ACHN (cell line): ENCODE data around the gene ANO7.

Experiments
- DNase-seq: peaks from one replicate; pipeline ENCODE4 v3.0.0-alpha.2; 2015
- in situ Hi-C: cut with HindIII; loops from 2 replicates; pipeline ENCODE4 v1.10.0; 2017; ENCODE audit warnings: low sequenced_read_pairs, low pct_ligation_motif_present, low pct_unique_long_range_greater_than_20kb

ANO7 gene

DNA sequence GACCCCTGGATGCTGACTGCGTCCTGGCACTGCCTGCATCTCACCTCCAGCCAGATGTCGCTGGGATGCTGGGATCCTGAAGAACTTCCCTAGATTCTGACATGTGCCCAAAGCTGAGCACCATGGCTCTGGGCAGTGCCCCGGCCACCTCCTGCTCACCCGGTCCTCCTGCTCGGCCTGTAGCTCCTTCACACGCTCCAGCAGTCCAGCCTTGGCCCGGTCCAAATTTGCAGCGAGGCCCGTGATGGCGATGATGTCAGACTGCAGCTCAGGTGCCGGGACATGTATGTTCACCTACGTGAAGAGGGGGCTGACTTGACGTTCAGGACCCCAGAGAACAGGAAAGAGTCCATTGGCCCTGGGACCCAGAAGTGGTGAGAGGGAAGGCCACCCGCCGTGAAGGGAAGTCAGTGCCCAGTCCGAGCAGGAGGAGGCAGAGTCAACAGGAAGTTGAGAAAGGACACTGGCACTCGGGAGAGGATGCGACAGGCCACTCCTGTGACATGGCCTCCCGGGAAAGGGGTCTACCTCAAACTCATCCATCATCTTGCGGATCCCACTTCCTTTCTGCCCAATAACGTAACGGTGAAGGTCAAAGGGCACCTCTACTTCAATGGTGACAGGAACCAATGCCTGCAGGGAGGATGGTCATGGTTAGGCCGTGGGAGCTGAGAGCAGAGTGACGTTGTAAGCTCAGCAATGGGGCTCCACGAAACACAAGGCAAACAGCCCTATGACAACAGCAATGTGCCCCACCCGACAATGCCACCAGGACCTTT, 46.7 kb downstream of the ANO7 start:
- no peak for DNase-seq
- in situ Hi-C loops = no loop called here

DNA sequence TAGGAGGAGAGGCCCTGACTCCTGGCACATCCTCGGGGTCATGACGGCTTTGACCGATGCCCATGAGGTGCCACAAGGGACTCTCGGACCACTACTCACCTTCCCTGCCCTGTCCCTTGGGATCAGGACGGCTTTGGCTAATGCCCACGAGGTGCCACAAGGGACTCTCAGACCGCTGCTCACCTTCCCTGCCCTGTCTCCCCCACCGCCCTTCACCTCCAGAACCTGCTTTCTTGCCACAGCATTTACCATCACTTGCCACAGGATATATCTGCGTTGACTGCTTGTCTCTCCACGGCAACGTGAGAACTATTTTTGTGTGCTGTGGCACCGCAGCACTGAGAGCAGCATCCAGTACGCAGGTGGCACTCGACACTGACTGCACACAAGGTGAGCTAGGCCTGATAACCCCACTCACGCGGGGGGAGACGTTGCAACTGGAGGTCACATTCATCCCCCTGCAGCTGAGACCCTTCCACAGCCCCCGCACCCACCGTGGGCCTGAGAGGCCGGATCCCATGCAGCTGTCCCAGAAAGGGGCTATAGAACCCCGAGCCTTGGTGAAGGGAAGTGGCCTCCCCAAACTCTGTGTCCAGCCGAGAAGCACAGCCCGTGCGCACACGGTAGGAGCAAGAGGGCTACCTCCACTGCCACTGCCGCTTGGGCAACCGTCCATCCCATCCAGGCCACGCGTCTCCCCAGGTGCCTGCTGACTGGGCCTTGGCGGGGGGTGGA, 47.5 kb downstream of the ANO7 start:
- in situ Hi-C loops = no loop called here
- no peak for DNase-seq

DNA sequence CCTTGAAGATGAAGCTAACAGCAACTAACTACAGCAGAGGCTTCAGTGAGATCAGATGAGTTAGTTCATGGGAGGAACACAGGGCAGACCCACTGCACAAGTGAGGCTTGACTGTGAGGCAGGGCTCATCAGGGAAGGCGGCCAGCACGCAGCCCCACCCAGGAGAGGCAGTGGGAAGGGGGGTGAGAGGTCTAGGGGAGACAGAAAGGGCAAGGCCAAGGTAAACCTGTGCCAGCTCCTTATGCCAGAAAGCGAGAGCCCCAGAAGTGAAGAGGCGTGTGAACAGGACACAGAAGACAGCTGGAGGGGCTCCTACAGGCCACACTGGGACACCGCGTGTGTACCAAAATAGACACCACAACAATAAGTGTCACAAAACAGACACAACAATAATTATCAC, 48.6 kb downstream of the ANO7 start:
- in situ Hi-C loops = no loop called here
- DNase-seq = no peak

GRCh38 chr2:241237949-241238371, 49.5 kb downstream of the ANO7 start:
- DNase-seq = no peak
- in situ Hi-C loops = no loop called here

- no peak for DNase-seq
- in situ Hi-C loops = no loop called here
Measured at GRCh38 chr2:241238693-241239198, 50.3 kb downstream of the ANO7 start.

DNA sequence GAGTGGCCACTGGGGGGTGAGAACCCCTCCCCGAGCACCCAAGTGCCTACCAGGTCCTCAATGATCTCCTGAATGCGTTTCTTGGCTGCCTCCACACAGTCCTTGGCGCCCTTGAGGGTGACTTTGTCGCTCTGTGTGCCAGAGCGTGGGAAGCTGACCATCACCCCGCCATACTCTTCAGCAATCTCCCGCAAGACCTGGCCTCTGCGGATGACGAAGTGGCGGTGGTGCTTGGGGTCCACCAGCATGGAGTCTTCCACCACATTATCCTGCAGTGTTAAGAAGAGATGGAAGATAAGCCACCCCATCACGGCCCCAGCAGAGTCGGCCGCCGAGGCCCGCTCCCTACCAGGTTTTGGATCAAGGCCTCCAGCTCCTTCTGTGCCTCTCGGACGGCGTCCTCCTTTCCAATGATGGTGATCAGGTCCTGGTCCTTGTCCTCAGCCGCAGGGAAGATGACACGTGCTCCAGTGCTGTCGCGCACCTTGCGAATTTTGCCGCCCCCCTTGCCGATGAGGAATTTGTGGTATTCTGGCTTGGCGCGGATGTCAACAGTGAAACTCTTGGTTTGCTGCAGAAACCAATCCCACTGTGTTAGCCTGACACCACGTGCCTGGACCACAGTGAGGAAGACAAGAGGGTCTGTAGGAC, 51.2 kb downstream of the ANO7 start:
- in situ Hi-C loops = no loop called here
- DNase-seq = no peak

DNA sequence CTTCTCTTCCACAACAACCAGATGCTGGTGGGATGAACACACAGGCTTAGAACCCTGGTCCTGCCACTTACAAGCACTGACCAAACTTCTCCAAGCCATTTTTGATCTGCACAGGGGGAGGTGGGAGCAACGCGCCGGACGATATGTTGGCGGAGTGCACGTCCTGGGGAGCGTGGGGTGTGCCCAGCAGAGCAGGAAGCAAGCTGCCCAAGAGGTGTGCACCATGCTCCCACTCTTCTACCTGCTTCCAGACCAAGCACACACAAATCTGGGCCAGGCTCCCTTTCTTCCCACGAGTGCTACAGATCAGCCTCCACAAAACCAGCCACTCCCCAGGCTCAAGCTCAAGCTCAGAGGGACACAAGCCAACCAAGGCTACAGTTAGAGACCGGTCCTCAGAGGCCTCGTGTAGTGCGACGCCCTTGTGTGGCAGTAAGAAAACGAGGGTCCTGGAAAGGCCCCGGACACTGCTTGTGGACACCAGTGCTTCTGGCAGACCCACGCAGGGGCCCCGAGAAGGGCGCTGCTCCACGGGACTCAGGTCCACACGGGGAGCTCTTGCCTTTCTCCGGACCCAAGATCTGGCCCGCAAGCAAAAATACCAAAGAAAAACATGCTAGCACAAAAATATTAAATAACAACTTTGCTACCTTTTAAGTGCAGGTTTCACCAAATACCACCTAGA, 52.0 kb downstream of the ANO7 start:
- in situ Hi-C loops = no loop called here
- no peak for DNase-seq

DNA sequence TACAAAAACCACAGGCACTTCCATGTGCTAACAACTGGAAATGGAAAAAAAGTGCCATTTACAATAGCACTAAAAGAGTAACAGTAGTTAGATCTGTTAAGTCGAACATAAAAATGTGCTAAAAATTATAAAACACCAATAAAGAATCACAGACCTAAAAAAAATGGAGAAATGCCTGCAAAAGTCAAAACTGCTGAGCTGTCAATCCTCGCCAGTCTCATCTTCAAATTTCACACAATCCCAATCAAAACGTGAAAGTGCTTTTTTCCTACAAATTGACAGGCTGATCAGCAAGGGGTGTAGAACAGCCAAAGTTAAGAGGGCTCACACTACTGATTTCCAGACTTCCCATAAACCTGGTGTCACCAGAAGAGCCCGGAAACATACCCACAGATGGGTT, 53.2 kb downstream of the ANO7 start:
- in situ Hi-C loops = no loop called here
- DNase-seq = no peak

DNA sequence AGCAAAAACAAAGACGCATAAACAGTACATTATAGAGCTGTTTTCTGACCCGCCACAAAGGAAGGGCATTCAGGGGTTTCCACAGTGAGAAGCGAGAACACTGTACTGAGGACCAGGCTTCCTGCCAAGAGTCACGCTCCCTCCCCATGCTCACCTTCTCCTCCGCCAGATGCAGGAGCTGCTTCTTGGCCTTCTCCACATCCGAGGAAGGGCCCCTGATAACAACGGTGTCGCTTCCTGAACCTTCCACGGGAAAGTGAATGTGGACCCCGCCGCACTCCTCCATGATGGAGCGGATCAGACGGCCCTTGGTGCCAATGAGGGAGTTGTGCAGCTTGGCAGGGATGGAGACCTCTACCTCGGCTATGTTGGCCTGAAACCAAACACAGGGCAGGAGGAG, 53.8 kb downstream of the ANO7 start:
- no peak for DNase-seq
- in situ Hi-C loops = no loop called here

DNA sequence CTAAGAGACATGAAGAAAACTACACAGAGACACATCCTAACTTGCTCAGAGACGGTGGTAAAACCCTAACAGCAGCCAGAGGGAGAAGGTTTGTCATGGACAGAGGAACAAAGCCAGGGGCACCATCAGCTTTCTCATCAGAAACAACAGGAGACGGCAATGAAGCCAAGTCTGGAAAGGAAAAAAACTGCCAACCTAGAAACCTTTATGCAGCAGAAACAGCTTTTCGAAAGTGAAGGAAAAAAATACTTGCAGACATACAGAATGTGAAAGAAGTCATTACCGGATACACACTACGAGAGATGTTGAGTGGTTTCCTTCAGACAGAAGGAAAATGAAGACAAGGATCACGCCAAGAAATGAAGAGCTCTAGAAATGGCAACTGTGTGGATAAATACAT, 55.9 kb downstream of the ANO7 start:
- DNase-seq = no peak
- in situ Hi-C loops = no loop called here

- DNase-seq = no peak
- in situ Hi-C loops = no loop called here
Measured at GRCh38 chr2:241248289-241248688, 59.8 kb downstream of the ANO7 start.

- in situ Hi-C loops = no loop called here
- DNase-seq = no peak
Measured at GRCh38 chr2:241248897-241249296, 60.4 kb downstream of the ANO7 start.

DNA sequence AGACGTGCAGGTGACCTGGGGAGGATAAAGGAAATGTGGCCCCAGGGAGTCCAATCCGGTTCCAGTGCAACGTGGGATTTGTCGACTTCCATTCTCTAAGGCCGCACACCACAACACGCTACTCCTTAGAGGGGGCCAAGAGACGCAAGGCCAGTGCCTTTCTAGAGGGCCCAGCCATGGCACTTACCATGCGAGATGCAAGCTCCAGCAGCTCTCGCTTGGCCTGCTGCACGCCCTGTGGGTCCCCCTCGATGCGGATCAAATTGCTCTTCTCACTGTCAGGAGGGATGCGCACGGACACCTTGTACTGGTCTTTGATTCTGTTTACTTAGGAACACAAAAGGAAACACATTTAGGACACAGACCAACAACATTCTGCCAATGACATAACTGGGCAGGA, 61.2 kb downstream of the ANO7 start:
- no peak for DNase-seq
- in situ Hi-C loops = no loop called here

DNA sequence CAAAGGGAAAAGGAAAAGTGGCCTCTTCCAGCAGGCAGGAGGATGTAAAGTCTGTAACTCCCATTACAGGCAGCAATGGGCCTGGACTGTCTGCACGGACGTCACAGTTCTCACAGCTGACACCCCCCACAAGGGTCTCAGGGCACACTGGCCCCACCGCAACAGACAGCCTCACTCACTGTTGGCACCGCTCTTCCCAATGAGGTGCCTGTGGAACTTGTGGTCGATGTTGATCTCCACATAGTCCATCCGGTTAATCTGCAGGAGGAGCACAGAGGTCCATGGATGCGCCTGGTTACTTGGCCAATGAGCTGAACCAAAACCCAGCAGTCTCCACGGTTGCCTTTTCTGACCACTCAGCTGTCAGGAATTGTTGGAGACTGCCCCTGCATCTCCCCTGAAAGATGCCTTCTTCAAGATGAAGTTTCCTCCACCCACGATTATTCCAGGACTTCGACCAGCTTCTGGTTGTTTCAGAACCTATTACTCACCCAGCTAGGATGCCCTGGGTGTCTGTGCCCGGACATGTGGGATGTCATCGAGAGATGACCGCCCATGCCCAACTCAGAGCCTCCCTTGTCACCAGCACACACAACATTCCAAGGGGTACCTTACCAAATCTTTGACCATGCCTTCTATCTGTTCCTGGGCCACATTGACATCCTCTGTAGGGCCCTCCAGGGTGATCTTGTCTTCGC, 64.5 kb downstream of the ANO7 start:
- no peak for DNase-seq
- in situ Hi-C loops = no loop called here

GRCh38 chr2:241254904-241255351, 66.5 kb downstream of the ANO7 start:
- DNase-seq = no peak

GRCh38 chr2:241255542-241256167, 67.2 kb downstream of the ANO7 start:
- DNase-seq = no peak
- in situ Hi-C loops = no loop called here

More at GRCh38 chr2:241254904-241255351, 66.5 kb downstream of the ANO7 start:
- in situ Hi-C loops = no loop called here

DNA sequence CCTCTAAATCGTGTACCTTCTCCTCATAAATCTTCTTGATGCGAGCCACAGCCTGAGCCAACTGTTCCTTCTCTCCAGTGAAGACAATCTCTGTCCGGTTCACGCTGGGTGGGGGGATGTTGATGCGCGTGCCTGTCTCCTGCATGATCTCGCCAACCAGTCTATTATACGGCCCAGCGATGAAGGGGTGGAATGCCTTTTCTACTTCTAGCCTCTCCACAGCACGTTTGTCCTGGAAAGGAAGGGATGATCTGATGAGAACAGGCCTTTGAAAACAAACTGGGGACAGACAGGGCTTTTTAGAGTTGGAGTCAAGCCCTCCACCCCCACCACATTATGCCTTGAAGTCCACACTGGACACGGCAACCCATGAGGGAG, 67.7 kb downstream of the ANO7 start:
- DNase-seq = no peak
- in situ Hi-C loops = no loop called here
